Lower leg skin (tissue), 4 donors: ENCODE data around the gene NRGN. TPM values are rescaled to one million over a fixed set of nuclear protein-coding genes. Genes with fewer than 3 reads are reported as not detected.

Experiments used
- DNase-seq, 2 donors: peaks; one replicate each; pipeline ENCODE4 v3.0.0-alpha.2; 2019; ENCODE audit warnings: low spot score in 2 of 2
- H3K4me3 ChIP-seq: fragments of 200-600 bp; sonication (generic); 2 replicates; pipeline ENCODE4 v1.5.1; 2017; ENCODE audit warnings: mild to moderate bottlenecking, low read depth; ENCODE audit not compliant: poor library complexity, severe bottlenecking
- CTCF ChIP-seq, 3 donors: fragments of 450-650 bp; IDR thresholded peaks; one replicate each; pipeline ENCODE4 v1.5.1; 2016; ENCODE audit warnings: antibody characterized with exemption in 3 of 3, mild to moderate bottlenecking in 3 of 3, moderate library complexity in 2 of 3
- POLR2A ChIP-seq, 2 donors: fragments of 450-650 bp; IDR thresholded peaks; one replicate each; pipeline ENCODE4 v1.6.1; 2016 to 2017; ENCODE audit warnings: antibody characterized with exemption in 2 of 2, mild to moderate bottlenecking in 1 of 2, moderate library complexity in 1 of 2
- WGBS, 2 donors: methylation state at CpG; one replicate each; pipeline ENCODE4 v1.1.5; 2018; 5-methylcytosine and 5-hydroxymethylcytosine counted together
- intact Hi-C: fragments of 100-400 bp; cut with DNase I; formaldehyde crosslinking; loops from one replicate; pipeline ENCODE4 v1.15.0; 2023; ENCODE audit warnings: low total_unique reads
- total RNA-seq, 4 donors: library from RNA; depleted of rRNA; stranded (reverse); fragments of >200 nt; gene quantifications; one replicate each; pipeline ENCODE4 v1.1.0, GENCODE V29; 2016

NRGN gene
- total RNA-seq, 4 donors from 2014 or later = 0.56 to 0.84 TPM; not detected in 2

GRCh38 chr11:124732230-124732629, 7.5 kb upstream of the NRGN start:
- no peak overlapping the region for H3K4me3 ChIP-seq
- TF ChIP-seq CTCF (IDR thresholded peaks at IDR 0.05) = no peak
- no peak for TF ChIP-seq POLR2A (IDR thresholded peaks at IDR 0.05)
- peak in 1 of 2 donors; percentile 43 for DNase-seq
- intact Hi-C loops = no loop called here
- WGBS, 2 donors = 84 to 87% methylated on average over 4 of the region's 4 CpGs

- intact Hi-C loops = no loop called here
- TF ChIP-seq CTCF (IDR thresholded peaks at IDR 0.05) (no peak), POLR2A (IDR thresholded peaks at IDR 0.05) (no peak)
- 54 to 57% methylated on average over 3 of the region's 3 CpGs for WGBS, 2 donors
- DNase-seq = no peak
- no peak overlapping the region for H3K4me3 ChIP-seq
Measured at GRCh38 chr11:124736736-124737135, 3.0 kb upstream of the NRGN start.

DNA sequence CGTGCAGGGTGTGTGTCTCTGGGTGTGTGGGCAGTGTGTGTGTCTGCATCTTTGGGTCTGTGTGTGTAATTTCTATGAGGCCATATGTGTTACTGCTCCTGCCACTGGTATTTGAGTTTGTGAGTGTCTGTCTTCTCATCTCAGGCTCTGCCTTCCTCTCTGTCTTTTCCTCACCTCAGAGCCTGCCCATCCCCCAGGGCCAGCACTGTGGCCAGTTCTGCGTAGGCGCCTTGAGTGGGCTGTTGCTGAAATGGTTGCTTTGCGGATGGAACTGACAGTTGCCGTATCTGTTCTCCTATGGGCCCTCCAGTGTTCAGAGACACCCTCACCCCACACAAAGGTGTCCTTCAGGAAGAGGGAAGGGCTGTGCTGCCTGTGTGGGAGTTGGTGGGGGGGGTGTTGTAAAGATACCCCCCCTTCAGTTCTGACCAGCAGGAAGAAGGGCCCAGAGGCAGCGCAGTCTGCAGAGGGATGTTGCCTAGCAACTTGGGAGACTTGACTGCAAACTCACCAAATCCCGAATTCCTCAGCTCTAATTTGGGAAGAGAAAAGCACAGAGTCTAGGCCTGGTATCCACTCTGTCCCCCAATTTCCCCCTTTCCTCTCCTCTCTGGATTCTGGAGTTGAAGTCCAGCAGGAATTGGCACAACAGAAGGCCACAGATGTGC, 2.0 kb upstream of the NRGN start:
- no peak for DNase-seq
- WGBS, 2 donors = 79 to 91% methylated on average over 7 of the region's 7 CpGs
- intact Hi-C loops = no loop called here
- TF ChIP-seq CTCF (IDR thresholded peaks at IDR 0.05) = no peak
- no peak for TF ChIP-seq POLR2A (IDR thresholded peaks at IDR 0.05)
- H3K4me3 ChIP-seq = no peak overlapping the region

- H3K4me3 ChIP-seq = no peak overlapping the region
Measured at GRCh38 chr11:124738713-124739478, 846 bp upstream of the NRGN start.

DNA sequence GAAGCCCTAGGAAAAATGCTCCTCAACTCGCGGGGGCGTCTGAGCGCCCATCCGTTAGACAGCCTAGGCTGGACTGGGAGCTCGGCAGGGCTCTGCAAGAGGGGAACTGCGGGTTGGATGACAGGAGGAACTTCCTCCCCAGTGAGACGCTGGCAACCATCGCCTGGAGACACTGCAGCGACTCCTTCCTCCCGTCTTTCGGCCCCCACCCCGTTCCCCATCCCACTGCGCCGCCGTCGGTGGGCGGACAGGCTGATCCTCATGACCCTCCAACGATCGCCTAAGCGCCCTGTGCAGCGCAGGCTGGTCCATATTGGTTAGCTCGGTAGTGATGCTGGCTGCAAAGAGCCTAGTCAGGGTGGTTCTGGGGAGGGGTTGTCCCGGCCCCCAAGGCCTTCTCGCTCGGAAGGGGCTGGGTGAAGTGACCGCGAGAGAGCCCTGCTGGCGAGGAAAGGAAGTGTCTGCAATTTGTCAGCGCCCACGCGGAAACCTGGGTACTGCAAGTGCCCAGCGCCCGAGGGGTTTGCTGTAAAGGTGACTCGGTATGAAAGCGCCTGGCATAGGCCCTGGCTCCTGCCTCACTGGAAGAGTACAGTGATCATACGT, 638 bp downstream of the NRGN start:
- intact Hi-C loops = no loop called here
- peak in 1 of 2 donors; percentile 88 for DNase-seq
- no peak for TF ChIP-seq CTCF (IDR thresholded peaks at IDR 0.05)
- WGBS, 2 donors = 1 to 2% methylated on average over 32 to 37 of the region's 37 CpGs
- peak overlapping the region; percentile 31 for H3K4me3 ChIP-seq

More at GRCh38 chr11:124738713-124739478, 846 bp upstream of the NRGN start:
- intact Hi-C loops = no loop called here
- TF ChIP-seq CTCF (IDR thresholded peaks at IDR 0.05) (no peak), POLR2A (IDR thresholded peaks at IDR 0.05) (no peak)
- 51 to 58% methylated on average over 21 of the region's 21 CpGs for WGBS, 2 donors
- DNase-seq = no peak
